Immature natural killer cell (primary cell): ENCODE data around the gene THEM4. TPM values are rescaled to one million over a fixed set of nuclear protein-coding genes. Genes with fewer than 3 reads are reported as not detected.
"Not testable (repeated sequence)": the region's sequence is repeated elsewhere in the genome, so short reads cannot be mapped to it uniquely, and the experiment has no call there.

Experiments
- DNase-seq, 3 donors: peaks; one replicate each; pipeline ENCODE4 v3.0.0; 2022; ENCODE audit warnings: mixed read lengths in 1 of 3
- H3K27ac Mint-ChIP-seq, 6 donors: one replicate each; pipeline ENCODE4 v1.8.0; 2020; ENCODE audit warnings: mixed read lengths in 6 of 6, mild to moderate bottlenecking in 5 of 6, inconsistent platforms in 4 of 6, moderate library complexity in 3 of 6
- H3K27me3 Mint-ChIP-seq, 3 donors: one replicate each; pipeline ENCODE4 v1.8.0; 2020 to 2021; ENCODE audit warnings: low read depth in 3 of 3, mild to moderate bottlenecking in 3 of 3, mixed read lengths in 3 of 3, moderate library complexity in 3 of 3, inconsistent platforms in 1 of 3
- H3K36me3 Mint-ChIP-seq, 3 donors: one replicate each; pipeline ENCODE4 v1.8.0; 2020; ENCODE audit warnings: mixed read lengths in 3 of 3, inconsistent platforms in 2 of 3, mild to moderate bottlenecking in 2 of 3
- H3K4me1 Mint-ChIP-seq, 2 donors: one replicate each; pipeline ENCODE4 v1.8.0; 2020; ENCODE audit warnings: inconsistent platforms in 2 of 2, mild to moderate bottlenecking in 2 of 2, mixed read lengths in 2 of 2, moderate library complexity in 1 of 2
- H3K4me3 Mint-ChIP-seq, 5 donors: one replicate each; pipeline ENCODE4 v1.8.0; 2020; ENCODE audit warnings: mild to moderate bottlenecking in 5 of 5, mixed read lengths in 5 of 5, inconsistent platforms in 3 of 5, moderate library complexity in 3 of 5
- H3K9me3 Mint-ChIP-seq, 6 donors: one replicate each; pipeline ENCODE4 v1.8.0; 2020; ENCODE audit warnings: mild to moderate bottlenecking in 6 of 6, mixed read lengths in 6 of 6, inconsistent platforms in 4 of 6, moderate library complexity in 3 of 6
- polyA plus RNA-seq, 3 donors: library from polyadenylated mRNA; unstranded; fragments of 300-500 nt; fragmentation: Illumina TruSeq; gene quantifications; one replicate each; pipeline ENCODE4 v1.2.3, GENCODE V29; 2021

THEM4 gene
- polyA plus RNA-seq, 3 donors from 2014 or later = 29.9 to 38.1 (median 36.7) TPM

- no peak overlapping the region for H3K4me3 Mint-ChIP-seq
- H3K9me3 Mint-ChIP-seq = no peaks in the 10 kb centered on the region
- H3K36me3 Mint-ChIP-seq = peaks cover 5 to 25% (median 23%) of the 10 kb centered on the region in 3 donors
- H3K4me1 Mint-ChIP-seq = no peaks in the 10 kb centered on the region
- no peak overlapping the region for H3K27ac Mint-ChIP-seq
- no peaks in the 10 kb centered on the region for H3K27me3 Mint-ChIP-seq
- no peak for DNase-seq
Observed at GRCh38 chr1:151875419-151876097, 33.8 kb downstream of the THEM4 start.

- not testable (repeated sequence) for H3K4me1 Mint-ChIP-seq, H3K4me3 Mint-ChIP-seq, H3K9me3 Mint-ChIP-seq, DNase-seq, H3K27me3 Mint-ChIP-seq, H3K27ac Mint-ChIP-seq
- H3K36me3 Mint-ChIP-seq = peaks cover under 1 to 21% (median 19%) of the 10 kb centered on the region in 3 donors
Observed at GRCh38 chr1:151872776-151873175, 36.5 kb downstream of the THEM4 start.

DNA sequence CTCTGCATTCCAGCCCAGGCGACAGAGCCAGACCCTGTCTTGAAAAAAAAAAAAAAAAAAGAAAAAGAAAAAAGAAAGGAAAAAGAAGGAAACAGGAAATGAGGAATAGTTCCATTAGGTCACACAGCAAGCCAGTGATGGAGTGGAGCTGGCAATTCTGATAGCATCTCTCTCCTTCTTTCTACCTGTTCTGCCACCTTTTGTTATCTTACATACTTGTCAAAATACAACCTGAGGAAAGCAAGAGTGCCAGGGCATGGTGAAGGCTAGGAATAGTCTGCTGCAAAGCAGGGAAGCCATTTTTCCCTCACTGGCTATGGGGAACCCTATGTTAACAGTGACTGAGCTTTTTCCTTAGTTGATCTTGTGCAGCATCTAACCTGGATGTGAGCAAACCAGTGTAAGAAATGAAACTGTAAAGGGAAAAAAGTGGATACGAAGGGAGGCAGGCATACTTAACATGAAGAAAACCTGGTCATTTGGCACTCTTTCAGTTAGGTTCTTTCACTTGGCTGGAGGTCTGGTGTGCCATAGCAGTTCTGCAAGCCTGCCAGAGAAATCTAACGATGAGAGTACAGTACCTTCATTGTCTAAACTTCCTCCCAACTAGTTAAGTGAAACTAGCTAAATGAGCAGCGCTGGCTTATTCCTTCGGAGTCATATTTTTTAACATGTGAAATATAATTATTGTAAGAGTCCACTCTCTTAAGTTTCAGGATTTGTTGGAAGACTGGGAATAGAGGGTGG is 37.9 kb downstream of the THEM4 start:
- Mint-ChIP-seq H3K9me3 (no peaks in the 10 kb centered on the region), H3K27ac (no peak overlapping the region), H3K4me1 (no peaks in the 10 kb centered on the region), H3K27me3 (peaks cover 2 to 3% (median 2%) of the 10 kb centered on the region in 3 donors), H3K36me3 (peaks cover 0 to 20% (median 12%) of the 10 kb centered on the region in 3 donors), H3K4me3 (no peak overlapping the region)
- no peak for DNase-seq

DNA sequence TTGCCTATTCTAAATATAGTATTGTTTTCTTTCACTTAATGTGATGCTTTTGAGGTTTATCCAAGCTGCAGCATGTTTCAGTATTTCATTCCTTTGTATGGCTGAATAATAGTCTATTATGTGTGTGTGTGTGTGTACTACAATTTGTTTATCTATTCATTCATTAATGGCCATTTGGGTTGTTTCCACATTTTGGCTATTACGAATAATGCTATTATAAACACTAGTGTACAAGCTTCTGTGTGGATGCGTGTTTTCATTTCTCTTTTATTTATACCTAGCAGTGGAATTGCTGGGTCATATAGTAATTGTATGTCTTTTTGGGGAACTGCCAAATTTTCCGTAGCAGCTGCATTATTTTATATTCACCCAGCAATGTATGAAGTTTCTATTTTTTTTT is 40.8 kb downstream of the THEM4 start:
- Mint-ChIP-seq H3K27ac (no peak overlapping the region), H3K36me3 (peaks cover 0 to 10% (median 5%) of the 10 kb centered on the region in 3 donors), H3K27me3 (peaks cover 2 to 3% (median 2%) of the 10 kb centered on the region in 3 donors), H3K9me3 (no peaks in the 10 kb centered on the region), H3K4me3 (no peak overlapping the region), H3K4me1 (no peaks in the 10 kb centered on the region)
- no peak for DNase-seq

- Mint-ChIP-seq H3K36me3 (peaks cover 0 to 4% (median 0%) of the 10 kb centered on the region in 3 donors), H3K9me3 (no peaks in the 10 kb centered on the region), H3K4me3 (no peak overlapping the region), H3K27me3 (peaks cover 2 to 3% (median 2%) of the 10 kb centered on the region in 3 donors), H3K27ac (no peak overlapping the region), H3K4me1 (no peaks in the 10 kb centered on the region)
- no peak for DNase-seq
Observed at GRCh38 chr1:151867765-151868411, 41.4 kb downstream of the THEM4 start.

GRCh38 chr1:151867321-151867720 is 42.0 kb downstream of the THEM4 start:
- peaks cover 0 to 3% (median 0%) of the 10 kb centered on the region in 3 donors for H3K36me3 Mint-ChIP-seq
- no peak overlapping the region for H3K27ac Mint-ChIP-seq
- no peak for DNase-seq
- no peaks in the 10 kb centered on the region for H3K9me3 Mint-ChIP-seq
- peaks cover 2 to 3% (median 2%) of the 10 kb centered on the region in 3 donors for H3K27me3 Mint-ChIP-seq
- H3K4me1 Mint-ChIP-seq = no peaks in the 10 kb centered on the region
- no peak overlapping the region for H3K4me3 Mint-ChIP-seq

DNA sequence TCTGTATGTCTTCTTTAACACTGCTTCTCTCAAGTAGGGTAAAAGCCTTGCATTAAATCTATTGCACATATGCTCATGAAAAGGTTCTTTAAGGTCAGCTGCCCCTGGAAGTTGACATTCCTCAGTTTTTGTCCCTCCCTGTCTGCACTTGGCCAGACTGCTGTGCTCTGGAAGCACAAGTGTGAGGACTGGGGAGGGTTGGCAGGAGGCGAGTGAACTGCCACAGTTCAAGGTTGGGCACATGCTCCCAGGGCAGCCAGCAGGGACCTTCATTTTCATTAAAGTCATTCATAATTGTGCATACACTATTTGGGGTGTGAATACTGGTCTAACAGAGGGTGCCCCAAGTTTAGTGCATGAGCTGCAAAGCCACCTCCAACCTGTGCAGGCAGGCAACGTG is 44.9 kb downstream of the THEM4 start:
- Mint-ChIP-seq H3K27ac (no peak overlapping the region), H3K36me3 (no peaks in the 10 kb centered on the region), H3K27me3 (peaks cover 0 to 3% (median 2%) of the 10 kb centered on the region in 3 donors), H3K4me3 (no peak overlapping the region), H3K9me3 (peaks cover 0 to 1% (median 0%) of the 10 kb centered on the region in 6 donors), H3K4me1 (no peaks in the 10 kb centered on the region)
- DNase-seq = no peak

- Mint-ChIP-seq H3K4me1 (no peaks in the 10 kb centered on the region), H3K4me3 (no peak overlapping the region), H3K36me3 (no peaks in the 10 kb centered on the region), H3K9me3 (peaks cover 0 to 1% (median 0%) of the 10 kb centered on the region in 6 donors), H3K27me3 (peaks cover 0 to 2% (median under 1%) of the 10 kb centered on the region in 3 donors), H3K27ac (no peak overlapping the region)
- no peak for DNase-seq
Observed at GRCh38 chr1:151862604-151863003, 46.7 kb downstream of the THEM4 start.

- peaks cover 0 to 1% (median 0%) of the 10 kb centered on the region in 6 donors for H3K9me3 Mint-ChIP-seq
- DNase-seq = no peak
- no peaks in the 10 kb centered on the region for H3K36me3 Mint-ChIP-seq
- no peaks in the 10 kb centered on the region for H3K4me1 Mint-ChIP-seq
- H3K27me3 Mint-ChIP-seq = peaks cover 0 to 2% (median 0%) of the 10 kb centered on the region in 3 donors
- H3K27ac Mint-ChIP-seq = no peak overlapping the region
- no peak overlapping the region for H3K4me3 Mint-ChIP-seq
Observed at GRCh38 chr1:151860504-151861187, 48.7 kb downstream of the THEM4 start.

DNA sequence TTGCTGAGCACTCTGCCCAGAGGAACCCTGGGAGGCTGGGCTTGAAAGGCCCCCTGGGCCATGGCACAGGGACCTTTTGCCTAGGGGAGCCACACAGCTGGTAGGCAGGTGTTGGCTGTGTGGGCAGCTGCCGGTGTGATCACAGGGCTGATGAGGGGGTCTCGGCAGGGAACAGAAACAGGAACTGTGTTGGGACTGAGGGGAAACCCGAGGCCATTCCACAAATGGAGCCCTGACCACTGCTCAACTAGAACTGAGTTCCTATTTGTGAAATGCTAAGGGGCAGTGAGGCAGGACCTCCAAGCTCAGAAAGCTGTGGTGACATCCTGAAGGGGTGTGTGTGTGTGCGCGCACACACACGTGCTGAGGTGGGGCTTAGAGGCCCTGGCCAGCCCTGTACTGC is 49.4 kb downstream of the THEM4 start:
- H3K4me3 Mint-ChIP-seq = no peak overlapping the region
- peaks cover 0 to 1% (median 0%) of the 10 kb centered on the region in 6 donors for H3K9me3 Mint-ChIP-seq
- DNase-seq = no peak
- no peak overlapping the region for H3K27ac Mint-ChIP-seq
- peaks cover 0 to 2% (median 0%) of the 10 kb centered on the region in 3 donors for H3K27me3 Mint-ChIP-seq
- H3K4me1 Mint-ChIP-seq = no peaks in the 10 kb centered on the region
- no peaks in the 10 kb centered on the region for H3K36me3 Mint-ChIP-seq

DNA sequence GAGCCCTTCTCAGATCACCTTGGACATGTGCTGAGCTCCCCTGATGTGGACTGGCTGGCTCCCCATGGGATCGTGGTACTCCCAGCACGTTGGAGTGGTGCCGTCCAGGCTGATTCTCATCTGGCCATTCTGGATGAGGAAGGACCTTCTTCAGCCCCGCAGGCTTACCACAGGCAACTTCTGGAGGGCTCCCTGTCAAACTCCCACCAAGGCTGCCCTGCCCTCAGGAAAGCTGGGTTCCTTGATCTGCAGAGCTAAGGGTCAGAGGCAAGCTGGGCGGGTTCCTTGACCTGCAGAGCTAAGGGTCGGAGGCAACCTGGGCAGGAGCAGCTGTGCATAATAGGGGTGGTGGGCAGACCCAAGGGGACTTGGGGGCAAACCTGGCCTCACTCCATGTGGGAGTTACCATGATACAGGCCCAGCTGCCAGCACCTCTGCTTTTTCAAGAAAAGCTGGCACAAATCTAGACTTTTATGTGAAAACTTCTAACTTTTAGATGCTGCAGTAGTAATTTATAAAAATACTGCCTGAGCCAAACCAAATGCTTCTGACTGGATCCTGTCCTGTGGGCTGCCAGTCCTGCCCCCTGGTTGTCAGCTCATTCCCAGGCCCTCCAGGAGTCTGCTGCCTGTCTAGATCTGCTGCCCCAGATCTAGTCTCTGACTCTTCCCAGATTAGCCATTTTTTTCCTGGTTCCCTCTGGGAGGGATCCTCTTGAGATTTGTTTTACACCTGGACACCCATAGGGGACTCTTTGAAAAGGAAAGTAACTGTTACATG is 50.2 kb downstream of the THEM4 start:
- DNase-seq = no peak
- no peak overlapping the region for H3K27ac Mint-ChIP-seq
- H3K4me3 Mint-ChIP-seq = no peak overlapping the region
- no peaks in the 10 kb centered on the region for H3K4me1 Mint-ChIP-seq
- H3K36me3 Mint-ChIP-seq = no peaks in the 10 kb centered on the region
- H3K27me3 Mint-ChIP-seq = peaks cover 0 to 2% (median 0%) of the 10 kb centered on the region in 3 donors
- H3K9me3 Mint-ChIP-seq = peaks cover 0 to 1% (median 0%) of the 10 kb centered on the region in 6 donors

DNA sequence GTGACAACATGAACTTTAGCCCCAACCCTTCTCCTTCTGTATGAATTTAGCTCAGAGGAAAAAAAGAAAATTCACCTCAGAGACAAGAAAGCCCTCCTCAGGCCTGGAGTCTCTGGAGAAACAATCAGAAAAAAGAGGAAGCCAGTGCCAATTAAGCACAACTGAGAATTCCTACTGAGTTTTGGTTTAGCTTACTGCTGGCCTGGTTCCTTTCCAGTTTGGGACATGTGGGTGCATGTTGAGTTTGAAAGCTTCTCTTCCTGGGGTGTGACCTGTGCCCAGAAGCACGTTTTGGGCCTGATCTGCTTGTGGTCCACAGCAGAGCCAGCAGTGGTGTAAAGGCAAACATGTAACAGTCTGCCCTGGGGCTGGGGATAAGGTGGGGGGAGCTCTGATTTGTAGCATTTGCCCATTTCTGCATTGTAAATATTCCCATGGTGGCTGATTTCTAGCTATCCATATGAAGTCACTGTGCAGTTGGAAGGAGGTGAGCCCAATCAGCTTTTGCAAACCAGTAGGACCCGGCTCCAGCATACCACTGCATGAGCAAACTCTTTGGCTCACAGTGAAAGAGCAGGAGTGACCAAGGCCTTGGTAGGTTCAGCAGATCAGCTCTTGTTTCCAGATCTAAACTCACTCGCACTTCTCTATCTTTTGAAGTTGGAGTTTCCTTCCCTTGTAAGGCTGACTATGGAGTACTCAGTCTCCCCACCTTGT is 51.1 kb downstream of the THEM4 start:
- H3K27ac Mint-ChIP-seq = no peak overlapping the region
- H3K4me3 Mint-ChIP-seq = no peak overlapping the region
- peaks cover 0 to 2% (median 0%) of the 10 kb centered on the region in 3 donors for H3K27me3 Mint-ChIP-seq

More for the DNA sequence above, 51.1 kb downstream of the THEM4 start:
- Mint-ChIP-seq H3K9me3 (peaks cover 0 to 1% (median 0%) of the 10 kb centered on the region in 6 donors), H3K4me1 (no peaks in the 10 kb centered on the region), H3K36me3 (no peaks in the 10 kb centered on the region)
- no peak for DNase-seq
